ENCODE measurements around the gene MCM9. TPM values are rescaled to one million over a fixed set of nuclear protein-coding genes. Genes with fewer than 3 reads are reported as not detected.
A peak's percentile ranks its signal among the peaks of the same experiment; 100 is the strongest.

MCM9 gene
- total and polyA plus RNA-seq, 2 of the 13 experiments (the other 11 are each of a cell fraction or from before 2014, with no cell fraction given), result 3.8 to 17.2 TPM

GRCh38 chr6:118862443-118862842 is 72.5 kb downstream of the MCM9 start (continued):
- no peak for TF ChIP-seq ZBTB26 (CRISPR knock-in tag; IDR thresholded peaks at IDR 0.05; ENCODE audit: borderline replicate concordance)
- no peak for TF ChIP-seq PHF5A (CRISPR knock-in tag; IDR thresholded peaks at IDR 0.05; ENCODE audit: low read depth, unreplicated experiment)

GRCh38 chr6:118860880-118861279 is 74.1 kb downstream of the MCM9 start:
- H2AFZ ChIP-seq (ENCODE audit: low read length), result no peak overlapping the region
- H3K27me3 ChIP-seq (ENCODE audit: control insufficient read depth in 1 of 2, insufficient read depth in 2 of 2, low read length in 2 of 2), result no peaks in the 10 kb centered on the region
- CTCF ChIA-PET (ENCODE audit: low intra/inter-chr PET ratio, low total read pairs), result no interaction called here
- intact Hi-C loops (cut with micrococcal nuclease; ENCODE audit: unreplicated experiment), result no loop called here
- no peaks in the 10 kb centered on the region for H4K20me1 ChIP-seq (ENCODE audit: insufficient read depth, low read length)
- no peaks in the 10 kb centered on the region for H3K4me1 ChIP-seq (ENCODE audit: insufficient read depth, low read length)
- no peak overlapping the region for H3K4me3 ChIP-seq (replicated peaks in 1 of 3; ENCODE audit: insufficient read depth in 1 of 3, low read depth in 2 of 3, low read length in 3 of 3)
- H3K36me3 ChIP-seq (replicated peaks in 1 of 2; ENCODE audit: control insufficient read depth in 1 of 2, insufficient read depth in 2 of 2, low read length in 2 of 2), result no peaks in the 10 kb centered on the region
- in situ Hi-C loops (cut with HindIII; ENCODE audit: extremely low pct_ligation_motif_present, low pct_unique_long_range_greater_than_20kb), result no loop called here
- no peak for FAIRE-seq
- no TSS peak for BruUV-seq (replicated peaks)
- peak; percentile 78 for ATAC-seq
- no peaks in the 10 kb centered on the region for H3K79me2 ChIP-seq (ENCODE audit: insufficient read depth, low read length)
- no peaks in the 10 kb centered on the region for H3K9me3 ChIP-seq (ENCODE audit: low read length)
- 93% methylated on average over 10 of the region's 10 CpGs for WGBS (ENCODE audit: low lambda C conversion rate)
- POLR2A ChIA-PET, result no interaction called here
- TF ChIP-seq STAG1 (CRISPR knock-in tag; IDR thresholded peaks at IDR 0.05) (peak; percentile 36), ZNF746 (CRISPR knock-in tag; IDR thresholded peaks at IDR 0.05) (no peak), CTCF (CRISPR knock-in tag; IDR thresholded peaks at IDR 0.05) (peak; percentile 41)
- no peak overlapping the region for H3K9ac ChIP-seq (ENCODE audit: insufficient read depth, low read depth, low read length)
- DNase-seq (ENCODE audit: low spot score), result no peak
- H3K27ac ChIP-seq (ENCODE audit: extremely low read length, insufficient read depth, low read length), result no peak overlapping the region
- H3K4me2 ChIP-seq (ENCODE audit: low read depth, low read length), result no peak overlapping the region
